NCI-H2107 treated with DMSO at 0.1 percent for 48 hours (cell line): ENCODE results near the gene SBK2.

Experiments used
- DNase-seq: peaks from one replicate; lab custom pipeline; 2025; ENCODE audit not compliant: unreplicated experiment; lab: John Stamatoyannopoulos, UW

The SBK2 gene

GRCh38 chr19:55554741-55555152 lies 17.8 kb upstream of the SBK2 start:
- DNase-seq = peak; percentile 2

GRCh38 chr19:55554302-55554701 lies 17.4 kb upstream of the SBK2 start:
- DNase-seq = no peak

GRCh38 chr19:55553217-55554182 lies 16.6 kb upstream of the SBK2 start:
- no peak for DNase-seq

GRCh38 chr19:55552620-55553019 lies 15.7 kb upstream of the SBK2 start:
- DNase-seq = no peak

- DNase-seq = no peak
These were observed 15.3 kb upstream of the SBK2 start for GRCh38 chr19:55552206-55552605.

- no peak for DNase-seq
These were observed 13.4 kb upstream of the SBK2 start for GRCh38 chr19:55550321-55550650.

GRCh38 chr19:55549500-55550320 lies 12.8 kb upstream of the SBK2 start:
- peak; percentile 46 for DNase-seq

- DNase-seq = no peak
These were observed 10.1 kb upstream of the SBK2 start for GRCh38 chr19:55546822-55547614.

- DNase-seq = no peak
These were observed 9.1 kb upstream of the SBK2 start for GRCh38 chr19:55546011-55546410.

- no peak for DNase-seq
These were observed 8.5 kb upstream of the SBK2 start, which contains the start of gene SBK3 for GRCh38 chr19:55545443-55545842. Gene SBK3 (minus strand): TSS chr19:55545543. CDS start chr19:55545543, 0 bp downstream.

- no peak for DNase-seq
These were observed 8.0 kb upstream of the SBK2 start for GRCh38 chr19:55544776-55545439.

GRCh38 chr19:55544014-55544413 lies 7.1 kb upstream of the SBK2 start:
- no peak for DNase-seq

GRCh38 chr19:55543567-55543966 lies 6.6 kb upstream of the SBK2 start:
- DNase-seq = no peak

- DNase-seq = no peak
These were observed 5.4 kb upstream of the SBK2 start for GRCh38 chr19:55542292-55542855.

- no peak for DNase-seq
These were observed 4.2 kb upstream of the SBK2 start for GRCh38 chr19:55541091-55541490.

GRCh38 chr19:55540619-55541018 lies 3.7 kb upstream of the SBK2 start:
- no peak for DNase-seq

- no peak for DNase-seq
These were observed 2.4 kb upstream of the SBK2 start for GRCh38 chr19:55539090-55539984.

GRCh38 chr19:55538132-55538531 lies 1.2 kb upstream of the SBK2 start:
- no peak for DNase-seq

GRCh38 chr19:55537741-55538111 lies 793 bp upstream of the SBK2 start:
- no peak for DNase-seq
